ENCODE data around the gene AFTPH.

The AFTPH gene

DNA sequence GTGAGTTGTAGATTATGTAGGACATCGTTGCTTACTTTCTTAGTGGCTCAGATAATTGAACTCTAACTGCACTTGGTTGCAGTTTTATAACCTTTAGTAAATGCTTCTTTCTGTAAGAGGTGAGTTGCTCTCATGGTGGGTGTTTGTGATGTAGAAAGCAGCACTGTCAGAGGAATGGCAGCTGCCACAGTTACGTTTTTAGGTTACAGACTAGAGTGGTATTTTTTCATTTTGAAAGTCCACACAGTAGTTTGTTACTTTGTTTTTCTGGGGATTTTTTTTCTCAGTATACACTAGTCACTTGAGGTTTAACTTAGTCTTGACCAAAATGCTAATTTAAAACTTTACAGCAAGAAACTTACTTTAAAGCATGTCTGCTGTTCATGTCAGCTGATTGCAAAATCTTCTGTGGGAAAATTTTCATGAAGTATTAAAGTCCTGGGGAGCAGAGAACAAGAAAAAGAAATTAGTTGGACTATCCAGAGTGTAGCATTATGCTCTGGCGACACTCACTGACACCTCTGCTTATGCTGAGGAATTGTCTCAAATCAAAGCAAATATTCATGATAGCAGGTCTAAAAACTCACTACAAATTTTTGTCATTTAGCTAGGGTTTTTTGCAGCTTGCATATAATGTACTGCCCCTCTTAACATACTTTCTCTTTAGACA lies 14.8 kb downstream of the AFTPH start:
- no peak for DNase-seq (ENCODE audit: low read depth, low spot score)

- DNase-seq (ENCODE audit: low read depth, low spot score), result no peak
Measured at GRCh38 chr2:64540615-64541014, 16.5 kb downstream of the AFTPH start.

DNA sequence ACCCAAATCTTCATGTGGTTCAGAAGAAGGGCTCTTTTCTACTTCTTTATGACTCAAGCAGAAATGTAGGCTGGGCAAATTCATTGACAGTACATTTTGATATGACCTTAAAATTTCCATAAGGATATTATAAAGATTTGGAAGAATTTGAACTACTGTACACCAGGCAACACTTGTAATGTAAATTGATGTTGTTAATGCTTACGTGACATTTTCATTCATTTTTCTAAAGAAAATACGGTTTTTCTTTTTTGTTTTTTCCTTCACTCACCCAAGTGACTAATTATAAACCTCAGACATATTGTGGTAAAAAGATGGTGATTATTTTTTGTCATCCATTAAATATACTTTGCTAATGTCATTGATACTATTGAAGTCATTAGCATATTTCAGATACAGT lies 17.4 kb downstream of the AFTPH start:
- DNase-seq (ENCODE audit: low read depth, low spot score), result no peak

- no peak for DNase-seq (ENCODE audit: low read depth, low spot score)
Measured at GRCh38 chr2:64542071-64543007, 18.2 kb downstream of the AFTPH start.

GRCh38 chr2:64543008-64543697 lies 19.0 kb downstream of the AFTPH start:
- DNase-seq (ENCODE audit: low read depth, low spot score), result no peak

GRCh38 chr2:64548761-64549160 lies 24.6 kb downstream of the AFTPH start:
- no peak for DNase-seq (ENCODE audit: low read depth, low spot score)

DNA sequence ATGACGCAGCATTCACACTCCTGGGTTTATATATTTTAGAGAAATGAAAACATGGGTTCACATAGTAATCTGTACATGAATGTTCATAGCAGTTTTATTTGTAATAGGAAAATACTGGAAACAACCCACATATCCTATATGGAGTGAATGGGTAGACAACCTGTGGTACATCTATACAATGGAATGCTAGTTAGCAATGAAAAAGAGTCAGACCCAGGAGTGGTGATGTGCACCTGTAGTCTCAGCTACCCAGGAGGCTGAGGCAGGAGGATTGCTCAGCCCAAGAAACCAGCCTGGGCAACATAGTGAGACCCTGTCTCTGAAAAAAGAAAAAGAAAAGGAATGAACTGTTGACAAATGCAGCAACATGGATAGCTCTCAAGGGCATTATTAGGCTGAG lies 25.9 kb downstream of the AFTPH start:
- no peak for DNase-seq (ENCODE audit: low read depth, low spot score)

DNA sequence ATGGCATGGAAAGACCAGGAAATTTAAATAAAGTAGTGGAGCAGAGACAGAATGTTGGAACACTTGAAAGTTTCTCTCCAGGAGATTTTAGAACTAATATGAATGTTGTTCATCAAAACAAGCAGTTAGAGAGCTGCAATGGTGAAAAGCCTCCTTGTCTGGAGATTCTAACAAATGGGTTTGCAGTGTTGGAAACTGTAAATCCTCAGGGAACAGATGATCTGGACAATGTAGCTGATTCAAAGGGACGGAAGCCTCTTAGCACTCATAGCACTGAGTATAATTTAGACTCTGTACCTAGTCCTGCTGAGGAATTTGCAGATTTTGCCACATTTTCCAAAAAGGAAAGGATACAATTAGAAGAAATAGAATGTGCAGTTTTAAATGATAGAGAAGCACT lies 27.7 kb downstream of the AFTPH start:
- no peak for DNase-seq (ENCODE audit: low read depth, low spot score)

- DNase-seq (ENCODE audit: low read depth, low spot score), result no peak
Measured at GRCh38 chr2:64554117-64554516, 30.0 kb downstream of the AFTPH start.

DNA sequence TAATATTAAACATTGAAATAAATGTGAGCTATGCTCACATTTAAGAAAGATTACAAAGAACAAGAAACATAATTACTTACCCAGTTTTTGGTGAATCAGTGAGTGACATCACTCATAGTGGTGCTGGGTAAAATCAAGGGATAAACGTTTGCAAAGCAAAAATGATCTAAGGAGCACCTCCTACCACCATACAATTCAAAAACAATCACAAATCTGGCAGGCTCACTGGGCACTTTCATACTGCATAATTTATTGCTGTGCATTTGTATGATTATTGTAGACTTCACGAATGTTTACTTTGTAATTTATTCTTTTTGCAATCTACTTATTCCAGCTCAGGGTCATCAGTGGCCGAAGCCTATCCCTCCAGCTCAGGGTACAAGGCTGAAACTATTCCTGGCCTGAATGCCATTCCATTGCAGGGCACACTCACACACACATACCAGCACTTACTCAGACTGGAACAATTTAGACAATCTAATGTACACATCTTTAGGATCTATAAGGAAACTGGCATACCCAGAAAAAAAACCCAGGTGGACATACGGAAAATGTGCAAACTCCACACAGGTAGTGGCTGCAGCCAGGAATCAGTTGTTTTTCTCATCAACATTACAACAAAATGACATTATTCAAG lies 34.4 kb downstream of the AFTPH start:
- no peak for DNase-seq (ENCODE audit: low read depth, low spot score)

DNA sequence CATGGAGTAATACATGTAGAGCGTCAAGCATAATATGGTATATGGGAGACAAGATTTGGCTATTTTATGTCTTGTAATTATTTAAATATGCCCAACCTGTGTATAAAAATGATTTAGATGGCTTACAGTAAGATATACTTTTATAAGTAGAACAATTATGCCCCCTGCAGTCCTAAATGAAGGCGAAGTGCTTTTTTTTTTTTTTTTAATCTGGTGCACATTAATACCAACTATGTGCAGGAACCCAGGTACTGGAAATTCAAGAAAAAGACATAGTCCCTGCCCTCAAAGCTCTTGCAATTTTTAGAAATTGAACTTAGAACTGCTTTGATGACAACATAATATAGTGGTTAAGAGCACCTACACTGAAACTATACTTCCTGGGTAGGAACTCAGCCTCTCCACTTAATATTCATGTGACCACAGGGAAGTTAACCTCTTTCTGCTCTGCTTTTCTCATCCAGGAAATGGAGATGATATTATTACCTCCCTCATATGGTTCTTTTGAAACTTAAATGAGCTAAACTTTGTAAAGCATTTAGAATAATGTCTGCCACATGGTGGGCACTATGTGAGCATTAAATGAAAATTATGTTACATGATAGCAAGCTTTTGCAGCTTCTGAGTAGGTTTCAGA lies 38.1 kb downstream of the AFTPH start:
- no peak for DNase-seq (ENCODE audit: low read depth, low spot score)

GRCh38 chr2:64563436-64563938 lies 39.4 kb downstream of the AFTPH start:
- no peak for DNase-seq (ENCODE audit: low read depth, low spot score)

DNA sequence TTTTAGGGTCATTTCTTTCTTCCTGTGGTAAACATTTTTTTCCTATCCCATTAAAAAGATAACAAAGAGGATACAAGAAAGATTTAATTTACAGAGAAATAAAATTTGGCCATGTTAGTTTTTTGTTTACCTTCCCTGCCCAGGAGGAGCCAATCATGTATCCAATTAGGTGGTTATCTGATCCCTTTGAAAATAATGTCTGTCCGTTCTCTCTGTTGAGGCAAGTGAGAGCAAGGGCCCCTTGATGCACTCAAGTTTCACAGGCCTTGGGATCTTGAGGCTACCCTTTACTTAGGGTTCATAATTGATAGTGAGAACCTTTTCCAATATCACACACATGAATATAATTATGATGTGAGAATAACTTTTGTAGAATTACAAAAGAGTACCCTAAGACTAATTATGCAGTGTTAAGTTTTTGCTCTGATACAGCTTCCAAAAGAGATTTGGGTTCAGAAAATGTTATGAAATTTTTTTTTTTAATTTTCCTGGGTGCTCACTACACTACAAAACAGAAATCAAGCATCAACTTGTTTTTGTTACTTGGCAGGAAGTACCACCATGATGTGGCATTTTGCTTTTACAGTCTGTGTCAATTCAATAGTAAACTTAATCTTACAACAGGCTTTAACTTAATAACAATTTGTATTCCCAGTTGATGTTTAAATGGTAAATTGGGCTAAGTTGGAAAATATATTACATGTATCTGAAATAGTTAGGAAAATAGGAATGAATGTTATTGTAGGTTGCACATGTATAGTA lies 42.0 kb downstream of the AFTPH start:
- no peak for DNase-seq (ENCODE audit: low read depth, low spot score)

DNA sequence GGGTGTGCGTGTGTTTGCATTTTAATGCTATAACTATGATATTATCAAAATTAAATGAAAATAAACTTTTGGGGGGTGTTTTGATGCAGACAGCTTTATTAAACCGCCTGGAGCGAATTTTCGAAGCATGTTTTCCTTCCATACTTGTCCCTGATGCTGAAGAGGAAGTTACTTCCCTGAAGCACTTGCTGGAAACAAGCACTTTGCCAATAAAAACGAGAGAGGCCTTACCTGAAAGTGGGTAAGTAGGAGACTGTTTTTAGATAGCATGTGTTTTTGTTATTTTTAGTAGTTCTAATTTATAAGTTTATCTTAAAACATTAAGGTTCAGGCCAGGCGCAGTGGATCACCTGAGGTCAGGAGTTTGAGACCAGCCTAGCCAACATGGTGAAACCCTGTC lies 43.3 kb downstream of the AFTPH start:
- no peak for DNase-seq (ENCODE audit: low read depth, low spot score)

DNA sequence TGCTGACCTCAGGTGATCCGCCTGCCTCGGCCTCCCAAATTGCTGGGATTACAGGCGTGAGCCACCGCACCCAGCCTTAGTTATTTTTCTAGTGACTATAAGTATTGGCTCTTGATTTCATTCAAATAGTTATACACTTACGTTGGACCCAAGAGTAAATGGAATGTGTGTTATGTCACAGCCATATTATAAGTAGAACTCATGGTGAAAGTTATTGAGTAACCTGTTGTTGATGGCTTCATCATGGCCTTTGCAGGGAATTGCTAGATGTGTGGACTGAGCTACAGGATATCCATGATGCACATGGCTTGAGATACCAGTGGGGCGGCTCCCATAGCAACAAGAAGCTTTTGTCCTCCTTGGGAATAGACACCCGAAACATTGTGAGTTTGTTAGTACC lies 44.7 kb downstream of the AFTPH start:
- DNase-seq (ENCODE audit: low read depth, low spot score), result no peak

- DNase-seq (ENCODE audit: low read depth, low spot score), result no peak
Measured at GRCh38 chr2:64574871-64575270, 50.7 kb downstream of the AFTPH start.

GRCh38 chr2:64581018-64581417 lies 56.9 kb downstream of the AFTPH start:
- DNase-seq (ENCODE audit: low read depth, low spot score), result no peak

- DNase-seq (ENCODE audit: low read depth, low spot score), result no peak
Measured at GRCh38 chr2:64581777-64582539, 57.8 kb downstream of the AFTPH start.

GRCh38 chr2:64582774-64583340 lies 58.7 kb downstream of the AFTPH start:
- no peak for DNase-seq (ENCODE audit: low read depth, low spot score)

Measured in ELF-1 (cell line).